GM15510 (cell line): ENCODE measurements around the gene PCDH18.

Source experiments
- POLR2A ChIP-seq: IDR thresholded peaks from 3 replicates; pipeline ENCODE4 v1.6.1; 2011; ENCODE audit warnings: borderline replicate concordance; ENCODE audit not compliant: insufficient read length; ENCODE audit errors: extremely low read depth

The PCDH18 gene, protein sequence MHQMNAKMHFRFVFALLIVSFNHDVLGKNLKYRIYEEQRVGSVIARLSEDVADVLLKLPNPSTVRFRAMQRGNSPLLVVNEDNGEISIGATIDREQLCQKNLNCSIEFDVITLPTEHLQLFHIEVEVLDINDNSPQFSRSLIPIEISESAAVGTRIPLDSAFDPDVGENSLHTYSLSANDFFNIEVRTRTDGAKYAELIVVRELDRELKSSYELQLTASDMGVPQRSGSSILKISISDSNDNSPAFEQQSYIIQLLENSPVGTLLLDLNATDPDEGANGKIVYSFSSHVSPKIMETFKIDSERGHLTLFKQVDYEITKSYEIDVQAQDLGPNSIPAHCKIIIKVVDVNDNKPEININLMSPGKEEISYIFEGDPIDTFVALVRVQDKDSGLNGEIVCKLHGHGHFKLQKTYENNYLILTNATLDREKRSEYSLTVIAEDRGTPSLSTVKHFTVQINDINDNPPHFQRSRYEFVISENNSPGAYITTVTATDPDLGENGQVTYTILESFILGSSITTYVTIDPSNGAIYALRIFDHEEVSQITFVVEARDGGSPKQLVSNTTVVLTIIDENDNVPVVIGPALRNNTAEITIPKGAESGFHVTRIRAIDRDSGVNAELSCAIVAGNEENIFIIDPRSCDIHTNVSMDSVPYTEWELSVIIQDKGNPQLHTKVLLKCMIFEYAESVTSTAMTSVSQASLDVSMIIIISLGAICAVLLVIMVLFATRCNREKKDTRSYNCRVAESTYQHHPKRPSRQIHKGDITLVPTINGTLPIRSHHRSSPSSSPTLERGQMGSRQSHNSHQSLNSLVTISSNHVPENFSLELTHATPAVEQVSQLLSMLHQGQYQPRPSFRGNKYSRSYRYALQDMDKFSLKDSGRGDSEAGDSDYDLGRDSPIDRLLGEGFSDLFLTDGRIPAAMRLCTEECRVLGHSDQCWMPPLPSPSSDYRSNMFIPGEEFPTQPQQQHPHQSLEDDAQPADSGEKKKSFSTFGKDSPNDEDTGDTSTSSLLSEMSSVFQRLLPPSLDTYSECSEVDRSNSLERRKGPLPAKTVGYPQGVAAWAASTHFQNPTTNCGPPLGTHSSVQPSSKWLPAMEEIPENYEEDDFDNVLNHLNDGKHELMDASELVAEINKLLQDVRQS

DNA sequence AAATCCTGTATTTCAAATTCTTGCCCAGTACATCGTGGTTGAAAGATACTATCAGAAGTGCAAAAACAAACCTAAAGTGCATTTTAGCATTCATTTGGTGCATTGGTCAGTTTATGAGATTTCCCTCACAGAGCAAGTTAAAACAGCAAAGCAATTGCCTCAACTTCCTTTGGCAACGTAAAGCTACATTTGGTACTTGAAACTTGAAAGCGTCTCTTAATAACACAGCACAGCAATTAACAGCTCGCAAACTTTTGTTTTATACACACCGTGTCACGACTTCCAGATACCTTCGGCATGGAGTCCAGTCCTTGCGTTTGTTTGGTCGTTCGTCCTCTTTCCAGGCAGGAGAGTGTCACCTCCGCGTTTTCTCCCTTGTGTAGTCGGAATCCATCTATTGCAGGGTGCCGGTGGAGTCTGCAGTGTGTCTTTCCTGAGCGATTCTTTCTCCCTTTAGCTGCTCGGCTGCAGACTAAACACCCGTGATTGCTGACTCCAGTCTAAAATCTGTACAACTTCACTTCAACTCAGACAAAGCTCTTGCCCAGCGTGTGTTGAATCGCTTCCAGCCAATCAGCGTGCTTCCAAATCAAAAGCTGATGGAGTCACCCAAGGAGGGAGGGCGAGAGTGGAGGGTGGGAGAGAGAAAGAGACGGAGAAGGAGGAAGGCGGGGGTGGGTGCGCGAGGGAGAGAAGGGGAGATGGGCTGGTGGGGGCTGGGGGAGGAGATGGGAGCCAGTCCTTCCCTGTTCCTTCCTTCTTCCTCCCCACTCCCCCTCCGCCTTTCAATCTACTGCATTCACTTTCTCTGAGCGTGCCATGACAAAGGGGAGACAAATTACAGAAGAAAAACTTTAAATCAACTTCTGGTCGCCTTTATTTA lies at the start of gene PCDH18:
Gene PCDH18 (minus strand): TSS at position 509 of the 883 bp plus-strand sequence. CDS start 406 bp downstream, at position 103.
- TF ChIP-seq POLR2A, result no peak

DNA sequence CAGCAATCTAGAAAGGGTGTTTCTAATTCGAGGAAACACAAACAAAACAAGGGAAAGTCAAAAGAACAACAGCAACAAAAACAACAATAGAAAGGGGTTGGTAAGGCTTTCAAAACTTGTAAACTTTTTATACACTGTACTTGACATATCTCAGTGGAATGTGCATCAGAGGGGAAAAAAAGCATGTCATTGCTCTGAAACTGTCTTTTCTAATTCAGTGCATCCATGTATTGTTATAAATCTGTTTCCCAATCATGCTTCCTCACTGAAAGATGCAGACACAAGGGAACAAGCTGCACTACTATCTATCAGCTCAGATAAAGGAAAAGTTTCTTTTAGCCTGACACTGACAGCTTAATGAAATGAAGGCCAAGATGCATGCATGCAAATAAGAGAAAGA lies 44.2 kb upstream of the PCDH18 start:
- no peak for TF ChIP-seq POLR2A

DNA sequence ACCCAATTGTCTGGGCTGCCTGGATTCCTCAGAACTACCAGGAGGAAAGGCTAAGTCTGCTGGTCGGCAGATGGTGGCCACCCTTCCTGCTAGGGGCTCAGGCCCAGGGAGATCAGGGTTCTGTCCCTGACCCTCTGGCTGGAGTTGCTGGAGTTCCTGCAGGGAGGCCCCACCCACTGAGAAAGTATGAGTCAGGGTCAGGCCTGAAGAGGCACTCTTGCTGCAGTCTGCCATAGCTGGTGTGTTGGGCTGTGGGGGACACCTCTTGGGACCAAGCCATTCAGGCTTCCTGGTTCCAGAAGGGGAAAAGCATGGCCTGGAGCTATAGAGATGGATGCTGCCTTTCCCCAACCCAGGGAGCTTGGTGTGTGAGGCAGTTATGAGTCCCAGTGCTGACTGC lies 40.4 kb upstream of the PCDH18 start:
- TF ChIP-seq POLR2A, result no peak

DNA sequence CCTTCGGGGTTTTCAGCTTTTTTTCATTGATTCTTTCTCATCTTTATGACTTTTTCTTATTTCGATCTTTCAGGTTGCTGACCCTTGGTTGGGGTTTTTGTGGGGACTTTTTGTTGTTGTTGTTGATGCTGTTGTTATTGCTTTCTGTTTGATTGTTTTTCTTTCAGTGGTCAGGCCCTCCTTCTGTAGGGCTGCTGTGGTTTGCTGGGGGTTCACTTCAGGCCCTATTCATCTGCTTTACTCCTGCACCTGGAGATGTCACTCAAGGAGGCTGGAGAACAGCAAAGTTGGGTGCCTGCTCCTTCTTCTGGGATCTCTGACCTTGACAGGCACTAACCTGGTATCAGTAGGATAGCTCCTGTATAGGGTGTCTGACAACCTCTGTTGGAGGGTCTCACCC lies 39.9 kb upstream of the PCDH18 start:
- TF ChIP-seq POLR2A, result no peak

DNA sequence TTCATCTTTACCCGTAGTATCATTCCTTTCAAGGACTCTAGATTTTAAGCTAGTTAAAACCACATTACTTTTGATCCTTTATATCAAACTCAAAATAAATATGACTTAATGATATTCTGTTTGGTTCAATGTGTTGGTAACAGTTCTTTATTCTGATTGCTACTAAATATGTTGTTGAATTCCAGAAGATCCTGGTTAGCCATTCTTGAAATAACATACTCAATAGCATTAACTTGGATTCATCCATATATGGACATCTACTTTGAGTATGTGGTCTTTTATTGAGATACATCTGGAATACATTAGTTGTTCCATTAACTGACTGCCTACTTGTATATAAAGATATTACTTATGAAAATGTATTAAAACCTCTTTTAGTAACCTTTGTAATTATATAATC lies 27.5 kb upstream of the PCDH18 start:
- no peak for TF ChIP-seq POLR2A

DNA sequence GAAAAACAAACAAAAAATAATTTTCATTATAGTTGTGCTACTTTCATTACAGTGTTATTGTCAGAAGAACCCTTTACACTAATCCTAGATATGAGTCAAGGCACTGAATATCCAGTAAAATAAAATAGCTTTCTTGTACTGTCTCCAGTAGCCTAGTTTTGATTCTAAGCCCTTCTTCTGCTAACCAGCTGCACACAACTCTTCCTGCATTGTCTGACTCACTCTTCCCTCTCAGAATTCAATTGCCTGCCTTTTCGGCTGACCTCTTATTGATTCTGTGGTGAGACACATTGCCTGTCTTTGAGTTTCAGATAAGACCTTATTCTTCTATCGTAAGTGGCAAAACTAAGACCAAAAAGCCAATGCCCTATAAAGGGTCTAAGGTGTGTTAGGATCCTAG lies 26.7 kb upstream of the PCDH18 start:
- TF ChIP-seq POLR2A, result no peak

DNA sequence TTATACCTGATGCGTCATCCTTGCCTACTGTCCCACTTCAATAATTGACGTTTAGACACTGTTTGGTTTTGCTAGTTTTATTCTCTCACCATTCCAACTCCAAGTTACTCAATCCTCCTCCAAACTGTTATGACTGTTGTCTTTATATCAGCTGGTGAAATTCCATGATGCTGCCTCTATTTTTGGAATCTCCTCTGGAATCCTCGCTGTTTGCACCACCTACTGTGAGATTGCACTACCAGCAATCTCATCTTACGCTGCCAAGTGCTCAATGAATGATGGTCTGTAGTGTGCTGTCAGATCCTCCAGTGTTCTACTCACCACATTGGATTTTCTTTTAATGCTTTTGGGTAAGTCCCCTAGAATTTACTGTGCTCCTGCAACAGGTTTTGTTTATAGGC lies 13.2 kb upstream of the PCDH18 start:
- no peak for TF ChIP-seq POLR2A

DNA sequence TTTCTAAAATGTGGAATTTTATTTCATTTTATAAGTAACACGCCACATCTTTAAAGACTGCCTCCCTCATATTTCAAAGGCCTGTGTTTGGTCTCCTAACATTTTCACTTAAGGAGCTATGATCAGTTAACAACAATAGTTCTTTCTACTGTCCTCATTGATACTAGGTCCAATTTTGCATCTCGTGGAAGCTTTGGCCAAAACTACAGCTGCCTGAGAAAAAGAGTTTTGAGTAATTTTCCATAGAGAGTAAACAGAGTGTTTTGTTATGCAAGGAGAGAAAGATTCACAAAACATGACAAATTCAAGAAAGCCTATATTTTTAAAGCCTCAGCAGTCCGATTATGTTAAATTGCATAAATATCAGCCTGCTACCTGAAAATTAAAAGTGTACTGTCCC lies 11.4 kb upstream of the PCDH18 start:
- no peak for TF ChIP-seq POLR2A

DNA sequence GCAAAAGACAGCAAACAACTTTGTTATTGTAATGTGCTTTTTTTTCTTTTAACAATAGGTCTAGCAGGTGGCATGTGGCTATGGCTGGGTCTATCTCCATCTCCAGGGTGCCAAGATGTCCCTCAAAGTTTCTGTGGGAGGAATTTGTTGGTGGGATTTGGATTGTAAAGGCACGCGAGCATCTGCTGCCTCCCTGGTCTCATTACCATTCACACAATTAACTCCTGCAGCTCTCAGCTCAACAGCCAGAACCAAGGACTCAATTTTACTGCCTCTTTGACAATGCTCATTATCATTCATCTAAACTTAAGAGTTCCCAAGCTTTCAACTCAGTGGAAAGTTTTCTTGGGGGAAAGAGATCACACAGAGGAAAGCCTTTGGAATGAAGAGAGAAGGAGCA lies 10.9 kb upstream of the PCDH18 start:
- TF ChIP-seq POLR2A, result no peak

DNA sequence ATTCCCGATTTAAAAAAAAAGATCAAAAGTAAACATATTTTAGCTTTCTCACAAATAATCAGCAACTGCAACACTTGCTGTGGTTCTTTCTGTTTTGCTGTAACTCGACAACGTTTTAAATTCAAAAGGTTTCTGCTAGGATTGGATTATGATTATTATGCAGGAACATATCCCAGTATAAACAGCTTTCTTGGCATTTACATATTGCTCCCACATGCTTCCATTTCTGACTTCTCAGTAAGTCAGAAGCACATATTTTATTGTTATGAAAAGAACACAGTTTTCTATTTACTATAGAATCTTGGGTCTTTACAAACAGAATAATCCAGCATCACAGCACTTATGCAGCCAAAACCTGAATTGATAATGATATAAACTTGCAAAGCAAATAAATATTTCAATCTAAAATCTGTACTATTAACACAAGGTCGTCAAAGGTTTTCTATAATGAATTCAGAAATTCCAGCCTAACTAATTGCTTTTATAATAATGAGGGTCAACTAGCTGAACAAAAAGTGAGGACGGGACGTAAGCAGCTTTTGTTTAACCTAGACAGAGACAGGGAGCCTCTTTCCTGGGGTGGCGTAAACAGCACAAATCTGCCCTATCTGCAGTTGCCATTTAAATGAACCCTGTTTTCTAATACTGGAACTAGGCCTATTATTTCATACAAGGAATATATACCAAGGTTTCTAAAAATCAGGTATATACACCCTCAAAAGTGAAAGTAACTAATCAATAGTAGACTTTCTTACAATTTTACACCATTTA lies 9.8 kb upstream of the PCDH18 start:
- TF ChIP-seq POLR2A, result no peak

DNA sequence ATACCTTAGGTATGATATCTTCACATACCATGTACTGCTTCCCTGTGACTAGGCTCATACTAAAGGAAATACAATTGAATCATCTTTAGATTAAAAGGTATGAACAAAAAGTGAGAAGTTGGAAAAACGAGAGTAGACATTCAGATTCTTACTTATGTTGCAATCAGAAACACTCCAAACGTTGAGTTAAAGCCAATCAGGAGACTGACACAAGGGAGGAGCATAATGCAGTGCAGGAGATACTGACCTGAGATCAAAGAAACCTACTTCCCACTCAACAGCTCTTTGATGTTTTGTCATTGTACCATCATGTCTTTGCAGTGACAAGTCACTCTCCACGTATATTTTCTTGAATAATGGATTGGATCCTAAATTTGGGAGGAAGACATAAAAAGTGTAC lies 8.9 kb upstream of the PCDH18 start:
- TF ChIP-seq POLR2A, result no peak

DNA sequence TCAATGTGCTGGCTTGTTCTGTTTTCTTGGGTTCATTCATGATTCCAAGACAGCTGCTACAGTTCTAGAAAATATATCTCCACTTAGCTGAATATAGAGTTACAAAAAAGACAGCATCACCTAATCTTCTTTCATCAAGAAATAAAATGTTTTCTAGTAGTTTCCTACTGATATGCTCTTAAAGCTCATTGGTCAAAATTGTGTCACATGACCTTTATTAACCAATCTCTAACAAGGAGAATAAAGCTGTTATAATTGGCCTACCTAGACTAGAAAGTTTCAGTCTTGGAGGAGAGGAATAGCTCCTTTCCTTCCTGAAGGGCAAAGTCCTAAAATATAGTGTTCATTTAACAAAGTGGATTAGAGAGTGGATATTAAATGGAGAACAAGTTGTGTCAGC lies 8.1 kb upstream of the PCDH18 start:
- no peak for TF ChIP-seq POLR2A

DNA sequence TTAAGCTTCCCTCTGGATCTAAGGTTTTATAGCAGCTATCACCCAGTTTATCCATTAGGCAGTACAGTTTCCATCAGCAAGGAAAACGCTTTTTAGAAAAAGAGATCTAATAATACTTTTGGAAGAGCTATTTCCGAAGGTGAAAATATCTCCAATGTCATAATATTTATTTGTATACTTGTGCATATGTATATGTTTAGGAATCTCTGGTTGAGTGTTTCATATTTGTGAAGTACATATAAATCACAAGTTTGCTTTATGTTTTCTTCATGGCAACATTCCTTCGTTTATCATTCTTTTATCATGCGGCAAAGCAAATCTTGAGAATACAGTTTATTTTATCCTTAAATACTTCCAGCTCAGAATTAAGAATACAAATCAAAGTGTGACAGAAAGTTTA lies 6.2 kb upstream of the PCDH18 start:
- TF ChIP-seq POLR2A, result no peak
